ENCODE measurements around the gene TMEM121B. TPM values are rescaled to one million over a fixed set of nuclear protein-coding genes. Genes with fewer than 3 reads are reported as not detected.

TMEM121B gene
- total and polyA plus RNA-seq, 2 of the 13 experiments (the other 11 are each of a cell fraction or from before 2014, with no cell fraction given), result not detected

DNA sequence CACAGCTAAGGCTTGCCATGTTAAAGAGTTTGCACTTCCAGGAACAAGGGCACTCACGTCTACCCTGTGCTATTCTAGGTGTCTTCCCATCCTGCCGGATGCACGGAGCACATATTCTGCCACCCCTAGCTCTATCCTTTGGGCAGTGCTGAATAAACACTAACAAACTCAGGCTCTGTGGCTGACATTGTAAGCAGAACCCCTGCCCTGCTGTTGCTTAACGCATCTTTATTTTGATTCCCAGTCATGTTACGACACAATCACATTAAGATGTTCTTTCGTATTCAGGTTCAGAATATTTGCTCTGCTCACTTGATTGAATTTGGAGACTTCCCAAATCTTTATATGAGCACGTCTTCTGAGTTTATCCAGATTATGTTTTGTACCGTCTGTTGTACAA, 41.6 kb upstream of the TMEM121B start:
- FAIRE-seq (no peak), ATAC-seq (no peak), DNase-seq (ENCODE audit: low spot score) (no peak)
- H3K9me3 ChIP-seq (ENCODE audit: low read length), result no peaks in the 10 kb centered on the region
- TF ChIP-seq ZZZ3 (CRISPR knock-in tag; IDR thresholded peaks at IDR 0.05; ENCODE audit: borderline replicate concordance), result no peak
- WGBS (ENCODE audit: low lambda C conversion rate), result 18% methylated on average over 8 of the region's 8 CpGs
- H3K27me3 ChIP-seq (ENCODE audit: control insufficient read depth in 1 of 2, insufficient read depth in 2 of 2, low read length in 2 of 2), result peaks cover 2 to 10% of the 10 kb centered on the region in 2 experiments; a peak in 2 of 5 replicates
- CTCF ChIA-PET (ENCODE audit: low intra/inter-chr PET ratio, low total read pairs), result no interaction called here
- H3K4me1 ChIP-seq (ENCODE audit: insufficient read depth, low read length), result no peaks in the 10 kb centered on the region
- H3K79me2 ChIP-seq (ENCODE audit: insufficient read depth, low read length), result no peaks in the 10 kb centered on the region
- H3K36me3 ChIP-seq (replicated peaks in 1 of 2; ENCODE audit: control insufficient read depth in 1 of 2, insufficient read depth in 2 of 2, low read length in 2 of 2), result no peaks in the 10 kb centered on the region
- no peak overlapping the region for H3K4me2 ChIP-seq (ENCODE audit: low read depth, low read length)
- H4K20me1 ChIP-seq (ENCODE audit: insufficient read depth, low read length), result no peaks in the 10 kb centered on the region
- intact Hi-C loops (cut with micrococcal nuclease; ENCODE audit: unreplicated experiment) (no loop called here), in situ Hi-C loops (cut with HindIII; ENCODE audit: extremely low pct_ligation_motif_present, low pct_unique_long_range_greater_than_20kb) (no loop called here)
- H3K9ac ChIP-seq (ENCODE audit: insufficient read depth, low read depth, low read length), result no peak overlapping the region
- BruUV-seq (replicated peaks), result no TSS peak
- POLR2A ChIA-PET, result no interaction called here
- H3K27ac ChIP-seq (ENCODE audit: extremely low read length, insufficient read depth, low read length), result no peak overlapping the region
- no peak overlapping the region for H2AFZ ChIP-seq (ENCODE audit: low read length)
- no peak overlapping the region for H3K4me3 ChIP-seq (replicated peaks in 1 of 3; ENCODE audit: insufficient read depth in 1 of 3, low read depth in 2 of 3, low read length in 3 of 3)

GRCh38 chr22:17161991-17162390, 40.8 kb upstream of the TMEM121B start:
- Histone ChIP-seq H2AFZ (ENCODE audit: low read length) (no peak overlapping the region), H3K27me3 (ENCODE audit: control insufficient read depth in 1 of 2, insufficient read depth in 2 of 2, low read length in 2 of 2) (peaks cover 2 to 14% of the 10 kb centered on the region in 2 experiments; a peak in 2 of 5 replicates), H3K4me2 (ENCODE audit: low read depth, low read length) (no peak overlapping the region), H3K27ac (ENCODE audit: extremely low read length, insufficient read depth, low read length) (no peak overlapping the region), H3K9me3 (ENCODE audit: low read length) (no peaks in the 10 kb centered on the region), H3K79me2 (ENCODE audit: insufficient read depth, low read length) (no peaks in the 10 kb centered on the region), H3K4me1 (ENCODE audit: insufficient read depth, low read length) (no peaks in the 10 kb centered on the region), H3K4me3 (replicated peaks in 1 of 3; ENCODE audit: insufficient read depth in 1 of 3, low read depth in 2 of 3, low read length in 3 of 3) (no peak overlapping the region), H3K36me3 (replicated peaks in 1 of 2; ENCODE audit: control insufficient read depth in 1 of 2, insufficient read depth in 2 of 2, low read length in 2 of 2) (no peaks in the 10 kb centered on the region), H3K9ac (ENCODE audit: insufficient read depth, low read depth, low read length) (no peak overlapping the region), H4K20me1 (ENCODE audit: insufficient read depth, low read length) (no peaks in the 10 kb centered on the region)
- POLR2A ChIA-PET, result no interaction called here
- DNase-seq (ENCODE audit: low spot score), result no peak
- CTCF ChIA-PET (ENCODE audit: low intra/inter-chr PET ratio, low total read pairs), result no interaction called here
- intact Hi-C loops (cut with micrococcal nuclease; ENCODE audit: unreplicated experiment) (no loop called here), in situ Hi-C loops (cut with HindIII; ENCODE audit: extremely low pct_ligation_motif_present, low pct_unique_long_range_greater_than_20kb) (no loop called here)
- ATAC-seq, result no peak
- no peak for FAIRE-seq
- WGBS (ENCODE audit: low lambda C conversion rate), result 0% methylated on average over 2 of the region's 3 CpGs
- no TSS peak for BruUV-seq (replicated peaks)
- TF ChIP-seq KLF12 (CRISPR knock-in tag; IDR thresholded peaks at IDR 0.05; ENCODE audit: borderline replicate concordance) (no peak), CTCF (CRISPR knock-in tag; IDR thresholded peaks at IDR 0.05) (no peak), ZSCAN12 (CRISPR knock-in tag; IDR thresholded peaks at IDR 0.05) (no peak), ZNF710 (CRISPR knock-in tag; IDR thresholded peaks at IDR 0.05; ENCODE audit: borderline replicate concordance) (no peak), ZNF776 (CRISPR knock-in tag; IDR thresholded peaks at IDR 0.05) (no peak), PRDM10 (CRISPR knock-in tag; IDR thresholded peaks at IDR 0.05; ENCODE audit: low read depth) (no peak), RFXANK (CRISPR knock-in tag; IDR thresholded peaks at IDR 0.05) (no peak)
- TF ChIP-seq, protein P1, sequence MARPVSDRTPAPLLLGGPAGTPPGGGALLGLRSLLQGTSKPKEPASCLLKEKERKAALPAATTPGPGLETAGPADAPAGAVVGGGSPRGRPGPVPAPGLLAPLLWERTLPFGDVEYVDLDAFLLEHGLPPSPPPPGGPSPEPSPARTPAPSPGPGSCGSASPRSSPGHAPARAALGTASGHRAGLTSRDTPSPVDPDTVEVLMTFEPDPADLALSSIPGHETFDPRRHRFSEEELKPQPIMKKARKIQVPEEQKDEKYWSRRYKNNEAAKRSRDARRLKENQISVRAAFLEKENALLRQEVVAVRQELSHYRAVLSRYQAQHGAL (CRISPR knock-in tag; IDR thresholded peaks at IDR 0.05; ENCODE audit: not compliant biosample characterization), result no peak
